Suprapubic skin (tissue), 4 donors: ENCODE results near the gene QSOX1. TPM values are rescaled to one million over a fixed set of nuclear protein-coding genes. Genes with fewer than 3 reads are reported as not detected.
"Not testable (repeated sequence)": the region's sequence is repeated elsewhere in the genome, so short reads cannot be mapped to it uniquely, and the experiment has no call there.

ENCODE experiments used
- DNase-seq, 2 donors: peaks; one replicate each; pipeline ENCODE4 v3.0.0-alpha.2; 2019; ENCODE audit warnings: low spot score in 2 of 2
- H3K27ac ChIP-seq: fragments of 200-600 bp; sonication (generic); one replicate; pipeline ENCODE4 v1.5.1; 2019
- H3K27me3 ChIP-seq: fragments of 200-600 bp; sonication (generic); one replicate; pipeline ENCODE4 v1.5.1; 2019
- H3K36me3 ChIP-seq: fragments of 200-600 bp; sonication (generic); one replicate; pipeline ENCODE4 v1.5.1; 2019
- H3K4me1 ChIP-seq: fragments of 200-600 bp; sonication (generic); one replicate; pipeline ENCODE4 v1.5.1; 2019
- H3K4me3 ChIP-seq: fragments of 200-600 bp; sonication (generic); one replicate; pipeline ENCODE4 v1.5.1; 2019; ENCODE audit warnings: mild to moderate bottlenecking
- H3K9me3 ChIP-seq: fragments of 200-600 bp; sonication (generic); one replicate; pipeline ENCODE4 v1.5.1; 2019
- CTCF ChIP-seq, 2 donors: fragments of 200-600 bp in 1 of 2; fragments of 450-650 bp in 1 of 2; sonication (generic) in 1 of 2; IDR thresholded peaks; one replicate each; pipeline ENCODE4 v1.5.1; 2016 to 2019; ENCODE audit warnings: antibody characterized with exemption in 2 of 2, mild to moderate bottlenecking in 1 of 2, moderate library complexity in 1 of 2
- EP300 ChIP-seq: sonication (generic); formaldehyde crosslinking; IDR thresholded peaks from one replicate; pipeline ENCODE4 v1.6.1; 2017; ENCODE audit warnings: antibody characterized with exemption
- POLR2A ChIP-seq, 2 donors: fragments of 450-650 bp; IDR thresholded peaks; one replicate each; pipeline ENCODE4 v1.6.1; 2017; ENCODE audit warnings: antibody characterized with exemption in 2 of 2, mild to moderate bottlenecking in 2 of 2, moderate library complexity in 2 of 2
- POLR2AphosphoS5 ChIP-seq, 3 donors: sonication (generic); formaldehyde crosslinking; IDR thresholded peaks; one replicate each; pipeline ENCODE4 v1.6.1; 2017; ENCODE audit warnings: antibody characterized with exemption in 3 of 3
- WGBS: methylation state at CpG from one replicate; pipeline ENCODE4 v1.1.5; 2018; 5-methylcytosine and 5-hydroxymethylcytosine counted together
- total RNA-seq, 4 donors: library from RNA; depleted of rRNA; stranded (reverse); fragments of >200 nt; gene quantifications; one replicate each; pipeline ENCODE4 v1.1.0, GENCODE V29; 2016

The QSOX1 gene
- total RNA-seq, 4 donors from 2014 or later = 56.6 to 66.1 (median 61.5) TPM

- peaks cover 6% of the 10 kb centered on the region for H3K27me3 ChIP-seq
- TF ChIP-seq POLR2A (IDR thresholded peaks at IDR 0.05) = no peak
- TF ChIP-seq EP300 = no peak
- no peak for TF ChIP-seq POLR2AphosphoS5 (IDR thresholded peaks at IDR 0.05)
- no peak overlapping the region for H3K27ac ChIP-seq
- no peaks in the 10 kb centered on the region for H3K4me1 ChIP-seq
- 60% methylated on average over 5 of the region's 5 CpGs for WGBS
- H3K36me3 ChIP-seq = no peaks in the 10 kb centered on the region
- DNase-seq = no peak
- H3K9me3 ChIP-seq = no peaks in the 10 kb centered on the region
- H3K4me3 ChIP-seq = no peak overlapping the region
These were observed 23.2 kb upstream of the QSOX1 start for GRCh38 chr1:180131510-180131909.

- no peaks in the 10 kb centered on the region for H3K36me3 ChIP-seq
- no peak overlapping the region for H3K27ac ChIP-seq
- no peak for TF ChIP-seq EP300
- TF ChIP-seq POLR2A (IDR thresholded peaks at IDR 0.05) = no peak
- no peak for TF ChIP-seq POLR2AphosphoS5 (IDR thresholded peaks at IDR 0.05)
- TF ChIP-seq CTCF (IDR thresholded peaks at IDR 0.05) = no peak
- no peak overlapping the region for H3K4me3 ChIP-seq
- peaks cover 6% of the 10 kb centered on the region for H3K27me3 ChIP-seq
- 79% methylated on average over 1 of the region's 1 CpG for whole genome bisulfite sequencing
- no peak for DNase-seq
- no peaks in the 10 kb centered on the region for H3K9me3 ChIP-seq
- H3K4me1 ChIP-seq = no peaks in the 10 kb centered on the region
These were observed 21.5 kb upstream of the QSOX1 start for GRCh38 chr1:180133193-180133592.

GRCh38 chr1:180133688-180134087 lies 21.0 kb upstream of the QSOX1 start:
- H3K4me3 ChIP-seq, H3K36me3 ChIP-seq, H3K9me3 ChIP-seq, DNase-seq, H3K4me1 ChIP-seq, H3K27ac ChIP-seq, H3K27me3 ChIP-seq: not testable (repeated sequence)
- WGBS = 84% methylated on average over 9 of the region's 9 CpGs

- no peak overlapping the region for H3K27ac ChIP-seq
- no peak for TF ChIP-seq CTCF (IDR thresholded peaks at IDR 0.05)
- no peak for TF ChIP-seq POLR2A (IDR thresholded peaks at IDR 0.05)
- TF ChIP-seq POLR2AphosphoS5 (IDR thresholded peaks at IDR 0.05) = no peak
- TF ChIP-seq EP300 = no peak
- H3K27me3 ChIP-seq = peaks cover 6% of the 10 kb centered on the region
- H3K4me1 ChIP-seq = no peaks in the 10 kb centered on the region
- no peaks in the 10 kb centered on the region for H3K36me3 ChIP-seq
- WGBS = 35% methylated on average over 1 of the region's 1 CpG
- DNase-seq = no peak
- H3K4me3 ChIP-seq = no peak overlapping the region
- H3K9me3 ChIP-seq = no peaks in the 10 kb centered on the region
These were observed 19.1 kb upstream of the QSOX1 start for GRCh38 chr1:180135535-180135934.

- DNase-seq = no peak
- no peak overlapping the region for H3K27ac ChIP-seq
- no peak for TF ChIP-seq CTCF (IDR thresholded peaks at IDR 0.05)
- no peak for TF ChIP-seq POLR2A (IDR thresholded peaks at IDR 0.05)
- no peak for TF ChIP-seq EP300
- no peak for TF ChIP-seq POLR2AphosphoS5 (IDR thresholded peaks at IDR 0.05)
These were observed 18.2 kb upstream of the QSOX1 start for GRCh38 chr1:180136331-180136967.

GRCh38 chr1:180136968-180137356 lies 17.7 kb upstream of the QSOX1 start:
- H3K4me1 ChIP-seq = no peaks in the 10 kb centered on the region
- no peak for TF ChIP-seq POLR2AphosphoS5 (IDR thresholded peaks at IDR 0.05)
- TF ChIP-seq EP300 = no peak
- no peak for TF ChIP-seq POLR2A (IDR thresholded peaks at IDR 0.05)
- TF ChIP-seq CTCF (IDR thresholded peaks at IDR 0.05) = no peak
- H3K9me3 ChIP-seq = no peaks in the 10 kb centered on the region
- H3K36me3 ChIP-seq = no peaks in the 10 kb centered on the region
- DNase-seq = no peak
- H3K27me3 ChIP-seq = peaks cover 4% of the 10 kb centered on the region
- no peak overlapping the region for H3K27ac ChIP-seq
- H3K4me3 ChIP-seq = no peak overlapping the region

More at GRCh38 chr1:180136331-180136967, 18.2 kb upstream of the QSOX1 start:
- H3K36me3 ChIP-seq = no peaks in the 10 kb centered on the region
- WGBS = 44% methylated on average over 4 of the region's 4 CpGs
- H3K27me3 ChIP-seq = peaks cover 6% of the 10 kb centered on the region
- H3K9me3 ChIP-seq = no peaks in the 10 kb centered on the region
- no peaks in the 10 kb centered on the region for H3K4me1 ChIP-seq
- H3K4me3 ChIP-seq = no peak overlapping the region
